Measurements from ENCODE around the gene POLR3C.

POLR3C gene

DNA sequence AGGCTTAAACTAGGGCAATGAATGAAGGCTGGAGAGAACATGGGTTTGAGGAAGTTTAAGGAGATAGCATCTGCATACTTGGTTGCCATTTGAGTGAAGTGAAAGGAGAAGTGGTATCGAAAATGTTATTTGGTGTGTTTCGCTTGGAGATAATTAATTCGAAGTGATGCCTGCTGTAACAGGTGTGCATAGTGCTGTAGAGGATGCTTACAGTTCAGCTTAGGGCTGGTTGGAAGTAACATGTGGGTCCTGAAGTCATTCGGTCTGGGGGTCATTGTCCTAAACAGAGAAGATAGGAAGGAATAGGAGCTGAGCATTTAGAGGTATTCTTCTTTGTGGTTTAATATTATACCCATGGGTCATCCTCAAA, 21.1 kb downstream of the POLR3C start:
- peak overlapping the region; percentile 59 for H3K4me3 ChIP-seq (replicated peaks; ENCODE audit: low read depth, low read length)
- no peak for TF ChIP-seq CTCF (IDR thresholded peaks at IDR 0.05; ENCODE audit: low read length, missing control alignments)
- no peak for DNase-seq (ENCODE audit: low read depth)

DNA sequence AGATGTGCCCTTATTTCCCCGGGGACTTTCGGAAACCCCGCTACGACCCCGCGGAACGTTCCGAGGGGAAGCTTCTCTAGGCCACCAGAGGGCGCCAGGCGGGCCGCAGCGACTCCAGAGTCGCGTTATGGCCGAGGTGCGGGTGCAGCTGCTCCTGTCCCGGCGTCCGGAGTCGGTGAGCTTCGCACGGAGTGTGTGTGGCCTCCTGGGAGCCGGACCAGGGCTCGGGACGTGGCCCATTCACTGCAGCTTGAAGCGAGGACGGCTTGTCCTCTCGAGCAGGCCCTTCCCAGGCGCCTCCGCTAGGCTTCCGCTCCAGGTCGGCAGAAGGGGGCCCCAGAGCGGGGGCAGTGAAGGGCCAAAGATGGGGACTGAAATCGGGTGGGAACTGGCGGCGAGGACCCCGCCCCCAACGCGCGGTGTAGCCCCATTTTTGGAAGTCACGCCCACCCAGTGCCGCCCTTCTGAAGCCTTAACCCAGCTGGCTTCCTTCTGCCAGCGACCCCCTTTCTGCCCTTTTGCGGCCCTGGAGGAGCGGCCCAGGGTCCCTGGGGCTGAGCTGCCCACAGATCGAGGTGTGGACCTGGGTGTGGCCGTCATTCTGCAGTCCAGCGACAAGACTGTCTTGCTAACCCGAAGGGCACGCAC, 21.6 kb downstream of the POLR3C start, which contains the start of gene NUDT17:
TSS of gene NUDT17 (plus strand) at position 117 of the 648 bp plus-strand sequence. CDS start at position 128, 11 bp downstream.
- peak; percentile 89 for TF ChIP-seq CTCF (IDR thresholded peaks at IDR 0.05; ENCODE audit: low read length, missing control alignments)
- peak; percentile 75 for DNase-seq (ENCODE audit: low read depth)
- H3K4me3 ChIP-seq (replicated peaks; ENCODE audit: low read depth, low read length): peak within 1 kb of the TSS; percentile 59

GRCh38 chr1:145846201-145846612, 22.2 kb downstream of the POLR3C start:
- H3K4me3 ChIP-seq (replicated peaks; ENCODE audit: low read depth, low read length): peak overlapping the region; percentile 59
- DNase-seq (ENCODE audit: low read depth): peak; percentile 43
- TF ChIP-seq CTCF (IDR thresholded peaks at IDR 0.05; ENCODE audit: low read length, missing control alignments): peak; percentile 72

DNA sequence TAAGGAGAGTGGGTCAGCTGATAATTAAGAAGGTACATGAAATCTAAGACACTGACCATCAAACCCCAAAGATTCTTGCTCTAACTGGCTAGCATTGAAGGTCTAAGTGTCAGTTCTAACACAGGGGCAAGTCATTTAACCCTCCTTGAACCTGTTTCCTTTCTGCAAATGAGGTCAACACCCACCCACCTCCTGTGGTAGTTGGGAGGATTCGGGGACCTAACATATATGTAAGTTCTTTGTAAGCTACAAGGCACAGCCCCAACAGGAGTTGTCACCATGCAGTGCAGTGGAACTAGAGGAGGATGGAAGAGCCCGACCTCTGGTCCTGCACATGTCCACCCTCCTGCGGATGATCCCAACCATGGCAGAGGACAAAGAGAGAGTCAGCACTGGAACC, 23.8 kb downstream of the POLR3C start:
- no peak for DNase-seq (ENCODE audit: low read depth)
- H3K4me3 ChIP-seq (replicated peaks; ENCODE audit: low read depth, low read length): no peak overlapping the region
- TF ChIP-seq CTCF (IDR thresholded peaks at IDR 0.05; ENCODE audit: low read length, missing control alignments): no peak

DNA sequence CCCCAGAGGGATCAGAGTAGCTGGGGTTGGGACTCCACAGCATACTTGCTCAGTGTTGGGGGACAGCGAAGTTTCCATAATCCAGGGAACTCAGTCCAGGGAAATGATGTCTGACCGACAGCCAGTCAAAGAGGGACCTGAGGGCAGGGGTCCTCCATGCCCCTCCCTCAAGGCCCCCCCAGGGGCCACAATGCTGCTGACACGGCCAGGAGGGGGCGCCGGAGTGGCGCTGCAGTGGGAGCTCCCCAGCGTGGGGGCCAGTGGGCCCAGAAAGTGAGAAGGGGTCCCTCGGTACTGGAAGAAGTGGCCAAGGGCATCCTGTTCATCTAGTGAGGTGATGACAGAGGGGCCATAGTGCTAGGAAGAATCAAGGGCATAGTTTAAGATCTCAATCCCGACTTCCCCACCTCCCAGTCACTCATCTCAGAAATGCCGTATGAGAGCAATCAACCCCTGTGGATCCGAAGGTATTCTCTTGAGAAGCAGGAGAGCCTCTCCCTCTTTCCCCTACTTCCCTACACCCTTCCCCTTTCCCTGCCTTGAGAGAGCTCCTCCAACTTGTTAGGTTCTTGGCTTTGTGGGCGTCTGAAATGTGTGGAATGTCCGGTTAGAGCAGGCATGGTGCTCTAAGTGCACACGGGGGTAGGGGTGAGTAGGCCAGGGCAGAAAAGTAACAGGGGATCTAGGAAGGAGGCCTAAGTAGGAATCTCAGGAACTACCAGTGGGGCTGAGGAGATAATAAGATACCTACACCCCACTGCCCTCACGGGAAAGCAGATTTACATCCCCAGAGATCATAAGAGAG, 25.6 kb downstream of the POLR3C start:
- H3K4me3 ChIP-seq (replicated peaks; ENCODE audit: low read depth, low read length): no peak overlapping the region
- peak; percentile 81 for DNase-seq (ENCODE audit: low read depth)
- TF ChIP-seq CTCF (IDR thresholded peaks at IDR 0.05; ENCODE audit: low read length, missing control alignments): peak; percentile 41

DNA sequence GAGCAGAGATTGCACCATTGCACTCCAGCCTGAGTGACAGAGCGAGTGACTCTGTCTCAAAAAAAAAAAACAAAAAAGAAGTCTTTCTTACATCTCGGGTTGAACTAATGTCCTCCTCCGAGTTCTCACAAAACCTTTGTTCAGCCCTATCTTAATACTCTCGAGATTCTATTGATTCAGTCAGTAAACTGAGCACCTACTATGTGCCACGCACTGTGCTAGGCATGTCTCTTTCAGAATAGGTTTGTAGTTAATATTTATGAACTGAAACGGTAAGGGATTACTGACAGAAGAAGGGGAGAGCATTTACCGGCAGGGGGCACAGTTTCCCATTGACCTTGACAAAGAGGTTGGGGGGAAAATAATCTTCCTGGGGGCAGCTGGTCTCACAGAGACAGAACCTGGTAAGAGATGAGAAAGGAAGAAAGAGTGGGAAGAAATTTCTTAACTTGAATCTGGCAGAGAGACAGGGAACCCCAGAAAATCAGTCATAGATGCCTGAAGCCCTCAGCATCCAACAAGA, 31.5 kb downstream of the POLR3C start:
- peak; percentile 4 for TF ChIP-seq CTCF (IDR thresholded peaks at IDR 0.05; ENCODE audit: low read length, missing control alignments)
- no peak for DNase-seq (ENCODE audit: low read depth)
- no peak overlapping the region for H3K4me3 ChIP-seq (replicated peaks; ENCODE audit: low read depth, low read length)

Measured in fibroblast of pulmonary artery (primary cell).